HepG2 (cell line): Measurements from ENCODE around the gene ALG11. TPM values are rescaled to one million over a fixed set of nuclear protein-coding genes. Genes with fewer than 3 reads are reported as not detected.
A peak's percentile ranks its signal among the peaks of the same experiment; 100 is the strongest.

Experiments
- ATF2 ChIP-seq: sonication (generic); formaldehyde crosslinking; IDR thresholded peaks from 2 replicates; pipeline ENCODE4 v1.4.0; 2020; ENCODE audit warnings: missing genetic modification reagents
- CREB1 ChIP-seq, 2 experiments: fragments of 450-650 bp in 1 of 2; IDR thresholded peaks; 2 replicates each; pipeline ENCODE4 v1.6.1; 2016 to 2017; ENCODE audit warnings: control low read depth in 1 of 2, mild to moderate bottlenecking in 1 of 2, missing compliant biosample characterization in 1 of 2, missing genetic modification characterization in 1 of 2
- DNMT1 ChIP-seq: sonication (generic); formaldehyde crosslinking; IDR thresholded peaks from 2 replicates; pipeline ENCODE4 v1.5.1; 2020; ENCODE audit warnings: mild to moderate bottlenecking, missing genetic modification reagents
- EZH2 ChIP-seq: conservative IDR thresholded peaks from 2 replicates; pipeline ENCODE4 v1.6.1; 2012; ENCODE audit warnings: mild to moderate bottlenecking, low read depth, low read length, moderate library complexity
- FOXK2 ChIP-seq: fragments of 450-650 bp; IDR thresholded peaks from 2 replicates; pipeline ENCODE4 v1.6.1; 2016
- JDP2 ChIP-seq: sonication (generic); formaldehyde crosslinking; IDR thresholded peaks from 2 replicates; pipeline ENCODE4 v1.8.1; 2022; ENCODE audit warnings: missing genetic modification reagents, borderline replicate concordance
- KLF6 ChIP-seq: IDR thresholded peaks from 2 replicates; pipeline ENCODE4 v1.8.0; 2016; ENCODE audit warnings: missing biosample characterization, missing genetic modification reagents
- MIXL1 ChIP-seq: IDR thresholded peaks from 2 replicates; pipeline ENCODE4 v1.6.1; 2016
- MZF1 ChIP-seq: sonication (generic); formaldehyde crosslinking; IDR thresholded peaks from 2 replicates; pipeline ENCODE4 v1.8.1; 2023; ENCODE audit warnings: mild to moderate bottlenecking, missing genetic modification reagents, borderline replicate concordance
- NKX3-1 ChIP-seq: sonication (generic); formaldehyde crosslinking; IDR thresholded peaks from 2 replicates; pipeline ENCODE4 v1.5.0; 2020; ENCODE audit warnings: missing genetic modification reagents
- SOX13 ChIP-seq, 3 experiments: fragments of 450-650 bp in 1 of 3; sonication (generic) in 1 of 3; formaldehyde crosslinking in 1 of 3; IDR thresholded peaks in 2 of 3; conservative IDR thresholded peaks in 1 of 3; 2 replicates each; pipeline versions ENCODE4 v1.5.0 to v1.6.1; 2016 to 2020; ENCODE audit warnings: antibody characterized with exemption in 1 of 3, mild to moderate bottlenecking in 1 of 3, missing compliant biosample characterization in 1 of 3, missing genetic modification reagents in 1 of 3, moderate library complexity in 1 of 3
- SP5 ChIP-seq: IDR thresholded peaks from 2 replicates; pipeline ENCODE4 v1.6.1; 2016; ENCODE audit warnings: low read depth, borderline replicate concordance
- TBX2 ChIP-seq: sonication (generic); formaldehyde crosslinking; IDR thresholded peaks from 2 replicates; pipeline ENCODE4 v1.5.0; 2020; ENCODE audit warnings: missing genetic modification reagents, mild to moderate bottlenecking, borderline replicate concordance
- THRA ChIP-seq: sonication (generic); formaldehyde crosslinking; IDR thresholded peaks from 2 replicates; pipeline ENCODE4 v1.4.0; 2020; ENCODE audit warnings: missing genetic modification reagents, borderline replicate concordance
- ZBTB3 ChIP-seq: sonication (generic); formaldehyde crosslinking; IDR thresholded peaks from 2 replicates; pipeline ENCODE4 v1.4.0; 2020; ENCODE audit warnings: low read depth, mild to moderate bottlenecking, moderate library complexity, missing genetic modification reagents, borderline replicate concordance
- ZBTB34 ChIP-seq: sonication (generic); formaldehyde crosslinking; IDR thresholded peaks from 2 replicates; pipeline ENCODE4 v1.8.0; 2022; ENCODE audit warnings: mild to moderate bottlenecking, missing genetic modification reagents
- ZNF326 ChIP-seq: sonication (generic); formaldehyde crosslinking; IDR thresholded peaks from 2 replicates; pipeline ENCODE4 v1.4.0; 2020; ENCODE audit warnings: missing genetic modification reagents, borderline replicate concordance
- ZNF329 ChIP-seq: sonication (generic); formaldehyde crosslinking; IDR thresholded peaks from 2 replicates; pipeline ENCODE4 v1.9.0; 2021; ENCODE audit warnings: low read depth, mild to moderate bottlenecking, missing genetic modification reagents
- ZNF362 ChIP-seq: sonication (generic); formaldehyde crosslinking; IDR thresholded peaks from 2 replicates; pipeline ENCODE4 v1.4.0; 2020; ENCODE audit warnings: missing genetic modification reagents, mild to moderate bottlenecking, borderline replicate concordance
- ZNF431 ChIP-seq: sonication (generic); formaldehyde crosslinking; IDR thresholded peaks from 2 replicates; pipeline ENCODE4 v1.9.0; 2022; ENCODE audit warnings: missing genetic modification reagents, low read depth, mild to moderate bottlenecking, borderline replicate concordance
- ZNF547 ChIP-seq: sonication (generic); formaldehyde crosslinking; IDR thresholded peaks from 2 replicates; pipeline ENCODE4 v1.5.1; 2020; ENCODE audit warnings: mild to moderate bottlenecking, missing genetic modification reagents
- ZNF564 ChIP-seq: sonication (generic); formaldehyde crosslinking; IDR thresholded peaks from 2 replicates; pipeline ENCODE4 v1.8.1; 2023; ENCODE audit warnings: mild to moderate bottlenecking, missing genetic modification reagents
- ZNF772 ChIP-seq: sonication (generic); formaldehyde crosslinking; IDR thresholded peaks from 2 replicates; pipeline ENCODE4 v1.5.0; 2020; ENCODE audit warnings: mild to moderate bottlenecking, missing genetic modification reagents
- ZSCAN31 ChIP-seq: sonication (generic); formaldehyde crosslinking; IDR thresholded peaks from 2 replicates; pipeline ENCODE4 v1.5.0; 2020; ENCODE audit warnings: low read depth, mild to moderate bottlenecking, missing genetic modification reagents
- polyA plus RNA-seq, 8 experiments: library from polyadenylated mRNA; depleted of rRNA in 3 of 8; stranded (reverse) in 7 of 8; unstranded in 1 of 8; fragments of >200 nt; fragmentation: Illumina TruSeq in 4 of 8; extraction: Trizol in 4 of 8; gene quantifications; 2 replicates each; pipeline versions ENCODE4 v1.2.1 to v1.2.3, GENCODE V29; 2011 to 2016; ENCODE audit warnings: low read depth in 4 of 8, missing spikeins in 1 of 8, mixed read lengths in 1 of 8; ENCODE audit not compliant: insufficient read depth in 1 of 8
- total RNA-seq, 5 experiments: library from RNA; depleted of rRNA; stranded (reverse); fragments of >200 nt; fragmentation: Illumina TruSeq; extraction: Trizol; gene quantifications; 2 replicates each; pipeline ENCODE4 v1.2.3, GENCODE V29; 2016; ENCODE audit warnings: low read depth in 1 of 5

ALG11 gene
- total and polyA plus RNA-seq, 2 of the 13 experiments (the other 11 are each of a cell fraction or from before 2014, with no cell fraction given): 14.7 to 27.9 TPM

- TF ChIP-seq NKX3-1 (CRISPR knock-in tag): peak; percentile 72
- peak; percentile 90 for TF ChIP-seq ATF2
- TF ChIP-seq SP5 (CRISPR knock-in tag): 0 out of 2 replicates have a peak, but pooled peaks have one; percentile 24
- TF ChIP-seq DNMT1: peak; percentile 66; the same call in 1 of the 2 replicates
- TF ChIP-seq ZNF547 (CRISPR knock-in tag): 0 out of 2 replicates have a peak, but pooled peaks have one; percentile 9
- peak; percentile 90; the same call in 1 of the 2 replicates for TF ChIP-seq TBX2
- peak; percentile 43; the same call in 1 of the 2 replicates for TF ChIP-seq ZNF362 (CRISPR knock-in tag)
- TF ChIP-seq ZSCAN31 (CRISPR knock-in tag): no peak
- no peak for TF ChIP-seq EZH2
- TF ChIP-seq CREB1 (IDR thresholded peaks at IDR 0.05): no peak
- peak; percentile 82 for TF ChIP-seq CREB1 (CRISPR knock-in tag; IDR thresholded peaks at IDR 0.05)
- TF ChIP-seq FOXK2: peak; percentile 75
- TF ChIP-seq MIXL1 (CRISPR knock-in tag): peak; percentile 85
- no peak for TF ChIP-seq ZNF431 (CRISPR knock-in tag)
- TF ChIP-seq ZNF329: no peak
- no peak; the same call in 1 of the 2 replicates for TF ChIP-seq ZNF564 (CRISPR knock-in tag)
- TF ChIP-seq KLF6 (CRISPR knock-in tag): peak; percentile 41
- TF ChIP-seq ZNF326: no peak
- TF ChIP-seq ZBTB34: peak; percentile 92
- TF ChIP-seq SOX13 (IDR thresholded peaks at IDR 0.05): peak; percentile 70; the same call in 1 of the 2 replicates
- peak in 1 of 2 experiments; percentile 94; a peak in 2 of 4 replicates for TF ChIP-seq SOX13 (CRISPR knock-in tag; conservative IDR thresholded peaks at IDR 0.05 in 1 of 2, IDR thresholded peaks at IDR 0.05 in 1 of 2)
- TF ChIP-seq ZNF772 (CRISPR knock-in tag): peak; percentile 77
- TF ChIP-seq JDP2 (CRISPR knock-in tag): no peak
- TF ChIP-seq ZBTB3 (CRISPR knock-in tag): no peak
- TF ChIP-seq MZF1 (CRISPR knock-in tag): no peak
- peak; percentile 86 for TF ChIP-seq THRA (CRISPR knock-in tag)
Observed at GRCh38 chr13:52025475-52026245, 13.5 kb downstream of the ALG11 start (continued).
